ENCODE results near the gene PFDN5. TPM values are rescaled to one million over a fixed set of nuclear protein-coding genes. Genes with fewer than 3 reads are reported as not detected.
A peak's percentile ranks its signal among the peaks of the same experiment; 100 is the strongest.

PFDN5 gene
- total and polyA plus RNA-seq, 10 of the 15 experiments (the other 5 are each of a cell fraction or from before 2014, with no cell fraction given), result 300 to 1,596 (median 495) TPM

GRCh38 chr12:53344824-53345485, 49.6 kb downstream of the PFDN5 start (continued):
- peak; percentile 68 to 90 (median 87) for TF ChIP-seq CTCF (IDR thresholded peaks at IDR 0.05 in 2 of 3, conservative IDR thresholded peaks at IDR 0.05 in 1 of 3; ENCODE audit: control insufficient read depth in 2 of 3, extremely low read depth in 1 of 3, insufficient read depth in 1 of 3, low read depth in 3 of 3, low read length in 3 of 3)
- TF ChIP-seq GATAD2B (conservative IDR thresholded peaks at IDR 0.05; ENCODE audit: low read depth), result 0 out of 2 replicates have a peak, but pooled peaks have one; percentile 50
- TF ChIP-seq USF2 (IDR thresholded peaks at IDR 0.05; ENCODE audit: borderline replicate concordance, low read depth, low read length), result no peak
- TF ChIP-seq CBX5 (IDR thresholded peaks at IDR 0.05; ENCODE audit: low read depth), result no peak
- no peak for TF ChIP-seq MEF2B (IDR thresholded peaks at IDR 0.05; ENCODE audit: partially characterized antibody, poor library complexity, severe bottlenecking)
- peak; percentile 3 for TF ChIP-seq PBX3 (IDR thresholded peaks at IDR 0.05; ENCODE audit: insufficient replicate concordance, low read depth, low read length)
- peak; percentile 86 for TF ChIP-seq TCF12 (IDR thresholded peaks at IDR 0.05; ENCODE audit: low read depth, low read length)
- no peak for TF ChIP-seq ZSCAN29 (IDR thresholded peaks at IDR 0.05)
- TF ChIP-seq SP1 (IDR thresholded peaks at IDR 0.05; ENCODE audit: low read depth, low read length), result peak; percentile 16
- peak; percentile 78; the same call in 1 of the 2 replicates for TF ChIP-seq CHD2 (IDR thresholded peaks at IDR 0.05; ENCODE audit: borderline replicate concordance, low read depth, low read length)
- TF ChIP-seq MXI1 (IDR thresholded peaks at IDR 0.05; ENCODE audit: low read depth, low read length), result no peak
- 0 out of 2 replicates have a peak, but pooled peaks have one; percentile 35 for TF ChIP-seq ZNF592 (IDR thresholded peaks at IDR 0.05)
- TF ChIP-seq HDGF (IDR thresholded peaks at IDR 0.05), result 0 out of 2 replicates have a peak, but pooled peaks have one; percentile 33
- TF ChIP-seq CBFB (IDR thresholded peaks at IDR 0.05; ENCODE audit: low read depth), result no peak
- TF ChIP-seq IKZF2 (IDR thresholded peaks at IDR 0.05), result peak; percentile 52 to 59

All from GM12878 (cell line).